ENCODE measurements around the gene UTS2R.
A peak's percentile ranks its signal among the peaks of the same experiment; 100 is the strongest.
"Not testable (repeated sequence)": the region's sequence is repeated elsewhere in the genome, so short reads cannot be mapped to it uniquely, and the experiment has no call there.

Gene UTS2R

DNA sequence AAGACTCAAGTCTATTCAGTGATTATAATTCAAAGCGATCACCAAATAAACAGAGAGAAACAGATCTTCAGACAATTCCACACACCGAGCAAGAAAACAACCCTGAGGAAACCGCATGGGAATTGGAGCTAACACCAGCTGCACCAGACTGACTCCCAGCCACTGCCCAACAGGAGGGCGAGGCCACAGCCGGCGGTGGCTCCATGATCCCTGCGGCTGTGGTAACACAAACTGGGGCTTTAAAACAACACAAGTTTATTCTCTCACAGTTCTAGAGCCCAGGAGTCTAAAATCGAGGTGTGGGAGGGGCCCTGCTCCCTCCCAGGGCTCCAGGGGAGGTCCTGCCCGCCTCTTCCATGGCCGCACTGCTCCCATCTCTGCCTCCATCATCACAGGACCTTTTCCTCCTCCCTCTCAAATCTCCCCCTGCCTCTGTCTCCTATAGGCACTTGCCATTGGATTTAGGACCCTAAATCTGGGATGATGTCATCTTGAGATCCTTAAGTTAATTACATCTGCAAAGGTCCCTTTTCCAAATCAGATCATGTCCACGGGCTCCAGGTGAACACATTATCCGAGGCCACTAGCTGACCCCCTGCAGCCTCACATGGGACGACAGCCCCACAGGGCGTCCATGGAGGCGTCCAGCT lies 36.8 kb downstream of the UTS2R start:
- DNase-seq (ENCODE audit: low spot score): no peak

GRCh38 chr17:82408938-82409318 lies 37.4 kb downstream of the UTS2R start:
- DNase-seq (ENCODE audit: low spot score): no peak

- DNase-seq (ENCODE audit: low spot score): no peak
Measured at GRCh38 chr17:82410014-82410716, 38.6 kb downstream of the UTS2R start.

DNA sequence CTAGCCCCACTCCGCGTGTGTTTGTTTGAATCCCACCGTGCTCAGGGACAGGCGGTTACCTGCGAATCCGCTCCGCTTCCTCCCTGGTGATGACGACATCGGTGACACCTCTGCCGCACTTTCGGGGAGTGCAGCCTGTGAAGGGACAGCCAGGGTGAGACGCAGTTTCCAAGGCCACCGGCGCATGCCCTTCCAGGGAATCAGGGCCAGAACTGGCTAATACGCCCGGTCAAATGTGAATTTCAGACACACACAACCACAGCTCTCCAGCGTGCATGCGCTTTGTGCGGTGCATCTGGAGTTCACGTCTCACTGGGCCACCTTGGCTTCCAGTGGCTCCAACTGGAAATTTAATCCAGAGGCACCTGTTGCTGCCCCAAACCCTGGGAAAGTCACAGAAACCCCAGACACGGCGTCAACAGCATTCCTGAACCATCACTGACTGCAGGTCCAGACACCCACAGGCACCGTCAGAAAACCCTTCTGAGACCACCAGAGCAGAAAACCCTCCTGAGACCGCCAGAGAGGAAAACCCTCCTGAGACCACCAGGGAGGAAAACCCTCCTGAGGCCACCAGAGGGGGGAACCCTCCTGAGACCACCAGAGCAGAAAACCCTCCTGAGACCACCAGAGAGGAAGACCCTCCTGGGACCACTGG lies 40.0 kb downstream of the UTS2R start:
- no peak for DNase-seq (ENCODE audit: low spot score)

GRCh38 chr17:82412081-82412480 lies 40.5 kb downstream of the UTS2R start:
- not testable (repeated sequence) for DNase-seq (ENCODE audit: low spot score)

DNA sequence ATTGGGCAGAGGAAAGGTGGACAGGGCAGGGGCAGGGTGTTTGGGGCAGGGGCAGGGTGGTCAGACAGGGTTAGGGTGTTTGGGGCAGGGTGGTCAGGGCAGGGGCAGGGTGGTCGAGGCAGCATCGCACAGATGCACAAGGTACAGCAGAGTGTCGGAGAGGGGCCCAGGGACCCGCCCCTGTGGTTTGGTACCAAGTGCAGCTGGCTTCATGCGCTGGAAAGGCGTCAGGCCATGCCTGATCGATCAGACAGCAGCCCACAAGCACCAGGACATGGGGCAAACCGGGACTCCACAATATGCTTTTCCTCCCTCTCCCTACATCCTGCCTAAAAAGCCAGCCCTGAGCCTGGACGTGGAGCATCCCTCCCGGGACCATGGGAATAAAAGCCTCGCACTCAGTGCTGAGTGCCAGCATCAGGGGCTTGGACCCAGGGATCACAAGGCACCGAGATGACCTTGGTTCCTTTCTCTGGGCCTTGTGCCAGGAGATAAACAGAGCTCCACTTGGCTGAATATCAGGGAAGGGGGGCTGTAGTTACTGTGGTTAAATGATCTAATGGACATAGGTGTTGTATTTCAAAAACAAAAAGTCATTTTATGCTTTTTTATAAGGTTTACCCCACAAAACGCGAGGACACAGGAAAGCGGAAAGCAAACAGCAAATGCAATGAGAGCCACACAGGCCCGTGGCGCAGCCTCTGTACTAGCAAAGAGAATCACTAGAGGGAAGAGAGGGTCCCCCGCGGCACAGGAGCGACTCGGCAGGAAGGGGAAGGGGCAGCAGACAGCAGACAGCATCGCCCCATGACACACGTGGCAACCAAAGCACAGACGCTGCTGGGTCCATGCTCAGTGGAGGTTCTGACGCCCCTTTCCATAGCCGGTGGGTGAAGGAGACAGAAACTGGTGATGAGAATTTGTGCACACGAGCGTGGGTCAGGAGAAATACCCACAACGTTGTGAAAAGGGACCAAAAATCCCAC lies 41.3 kb downstream of the UTS2R start:
- no peak for DNase-seq (ENCODE audit: low spot score)

DNA sequence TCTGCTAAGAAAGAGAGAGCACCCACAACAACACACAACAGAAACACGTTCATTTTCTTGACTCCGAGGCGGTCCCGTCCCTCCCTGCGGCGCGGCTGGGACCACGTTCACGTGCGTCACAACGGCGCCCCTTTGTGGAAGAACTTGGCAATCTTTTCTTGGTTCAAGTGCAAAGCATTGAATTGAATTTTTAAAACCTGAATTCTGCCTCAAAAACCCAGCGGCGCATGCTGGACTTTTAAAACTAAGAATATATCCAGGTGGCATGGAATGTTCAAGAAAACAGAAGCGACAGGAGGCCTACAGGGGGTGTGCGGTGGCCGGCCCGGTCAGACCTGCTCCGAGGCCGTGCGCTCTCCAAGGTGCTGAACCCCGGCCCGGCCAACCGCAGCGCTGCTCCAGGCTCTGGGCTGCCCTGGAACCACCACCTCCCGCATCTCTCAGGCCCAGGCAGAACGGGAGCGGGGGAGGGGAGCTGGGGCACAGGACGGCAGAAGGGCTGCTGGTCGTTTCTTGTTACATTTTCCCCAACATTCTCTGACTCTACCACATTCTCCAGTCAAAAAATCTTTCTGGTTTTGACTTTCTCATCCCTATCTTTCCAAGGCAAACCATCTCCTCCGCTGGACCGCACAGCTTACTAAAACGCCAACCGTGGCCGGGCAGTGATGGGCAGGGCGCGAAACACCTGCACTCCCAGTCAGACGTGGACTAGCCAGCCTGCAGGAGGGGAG lies 43.1 kb downstream of the UTS2R start:
- DNase-seq (ENCODE audit: low spot score): peak; percentile 71

- DNase-seq (ENCODE audit: low spot score): no peak
Measured at GRCh38 chr17:82415336-82415735, 43.8 kb downstream of the UTS2R start.

DNA sequence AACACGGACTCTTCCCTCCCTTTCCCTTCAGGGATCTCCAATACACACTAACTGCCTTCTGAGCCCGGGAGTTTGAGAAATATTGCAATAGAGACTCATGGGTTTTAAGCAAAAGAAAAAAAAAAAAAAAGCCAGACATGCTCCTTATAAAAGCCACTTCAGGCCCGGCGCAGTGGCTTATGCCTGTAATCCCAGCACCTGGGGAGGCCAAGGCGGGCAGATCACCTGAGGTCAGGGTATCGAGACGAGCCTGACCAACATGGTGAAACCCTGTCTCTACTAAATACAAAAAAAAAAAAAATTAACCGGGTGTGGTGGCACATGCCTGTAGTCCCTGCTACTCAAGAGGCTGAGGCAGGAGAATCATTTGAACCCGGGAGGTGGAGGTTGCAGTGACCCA lies 44.2 kb downstream of the UTS2R start:
- no peak for DNase-seq (ENCODE audit: low spot score)

GRCh38 chr17:82416264-82416663 lies 44.7 kb downstream of the UTS2R start:
- no peak for DNase-seq (ENCODE audit: low spot score)

GRCh38 chr17:82416771-82417170 lies 45.2 kb downstream of the UTS2R start:
- DNase-seq (ENCODE audit: low spot score): peak; percentile 2

- DNase-seq (ENCODE audit: low spot score): peak; percentile 84
Measured at GRCh38 chr17:82418001-82418986, 46.7 kb downstream of the UTS2R start, which contains the start of the genes HEXD and OGFOD3. TSS of gene HEXD (plus strand) at chr17:82418347. CDS start at chr17:82419800, 1,453 bp downstream. TSS of gene OGFOD3 (minus strand) at chr17:82418586. CDS start at chr17:82418485, 101 bp downstream.

GRCh38 chr17:82419540-82419939 lies 48.0 kb downstream of the UTS2R start:
- DNase-seq (ENCODE audit: low spot score): peak; percentile 7

- DNase-seq (ENCODE audit: low spot score): peak; percentile 49
Measured at GRCh38 chr17:82424001-82424862, 52.7 kb downstream of the UTS2R start.

GRCh38 chr17:82424863-82425159 lies 53.2 kb downstream of the UTS2R start:
- DNase-seq (ENCODE audit: low spot score): no peak
